ENCODE measurements around the gene FBXL20. TPM values are rescaled to one million over a fixed set of nuclear protein-coding genes. Genes with fewer than 3 reads are reported as not detected.
A peak's percentile ranks its signal among the peaks of the same experiment; 100 is the strongest.

Gene FBXL20
- total RNA-seq, 1 experiment from 2014 or later: 6.8 TPM

DNA sequence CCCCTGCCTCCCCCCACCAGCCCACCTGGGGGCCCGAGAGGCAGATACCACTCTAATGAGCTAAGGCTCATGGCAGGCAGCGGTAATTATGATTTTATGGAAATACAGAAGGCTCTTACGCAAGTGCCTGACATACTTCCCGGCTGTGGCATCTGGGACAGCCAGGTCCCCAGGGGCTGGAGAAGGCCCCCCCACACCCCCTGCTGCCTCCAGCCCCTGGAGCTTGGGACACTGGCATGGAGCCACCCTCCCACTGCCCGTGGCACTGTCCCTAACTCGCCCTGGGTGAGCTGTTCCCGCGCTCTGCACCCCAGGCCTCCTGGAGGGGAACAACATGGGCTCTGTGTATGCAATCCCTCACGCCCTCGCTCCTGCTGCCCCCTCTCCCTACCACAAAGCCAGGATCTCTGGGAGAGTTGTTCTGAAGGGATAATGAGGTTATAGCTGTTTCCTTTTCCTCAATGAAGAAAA, 170.3 kb downstream of the FBXL20 start:
- Histone ChIP-seq H3K36me3 (ENCODE audit: insufficient read depth, low read length, poor library complexity, severe bottlenecking) (no peaks in the 10 kb centered on the region), H3K9me3 (ENCODE audit: low read depth, low read length, poor library complexity, severe bottlenecking) (no peaks in the 10 kb centered on the region), H3K27ac (ENCODE audit: low read depth, low read length, poor library complexity, severe bottlenecking) (peak overlapping the region; percentile 58), H3K4me1 (ENCODE audit: insufficient read depth, low read length, poor library complexity, severe bottlenecking) (peaks cover 18% of the 10 kb centered on the region), H3K27me3 (replicated peaks; ENCODE audit: insufficient read depth, low read depth, low read length, poor library complexity) (no peaks in the 10 kb centered on the region), H3K4me3 (ENCODE audit: low read depth, low read length, poor library complexity, severe bottlenecking) (no peak overlapping the region)
- intact Hi-C loops (cut with micrococcal nuclease; ENCODE audit: unreplicated experiment): no loop called here
- no peak for DNase-seq (ENCODE audit: low spot score)
- POLR2A ChIA-PET (ENCODE audit: low non-redundant PET): no interaction called here
- BruUV-seq (replicated peaks): no TSS peak
- CTCF ChIA-PET: interaction anchor here (0.6 to 1.3 kb wide), 5 partner anchors 24 to 1124 kb away, joined by 3 to 5 read pairs (median 4); no protein-coding TSS in a partner anchor
- no peak for TF ChIP-seq CTCF (conservative IDR thresholded peaks at IDR 0.05; ENCODE audit: low read depth, low read length)

DNA sequence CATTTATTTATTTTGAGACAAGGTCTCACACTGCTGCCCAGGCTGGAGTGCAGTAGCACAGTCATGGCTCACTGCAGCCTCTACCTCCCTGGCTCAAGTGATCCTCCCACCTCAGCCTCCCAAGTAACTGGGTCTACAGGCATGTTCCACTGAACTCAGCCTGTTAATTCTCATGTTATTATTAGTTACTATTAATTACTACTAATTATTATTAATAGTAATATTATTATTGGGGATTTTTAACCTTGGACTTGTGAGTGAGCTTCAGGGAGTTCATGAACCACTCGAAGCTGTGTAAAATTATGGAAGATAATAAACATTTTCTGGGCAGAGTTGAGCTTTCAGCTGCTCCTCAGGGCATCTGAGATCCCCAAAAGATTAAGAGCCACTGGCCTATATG, 171.1 kb downstream of the FBXL20 start:
- no TSS peak for BruUV-seq (replicated peaks)
- Histone ChIP-seq H3K27me3 (replicated peaks; ENCODE audit: insufficient read depth, low read depth, low read length, poor library complexity) (no peaks in the 10 kb centered on the region), H3K9me3 (ENCODE audit: low read depth, low read length, poor library complexity, severe bottlenecking) (no peaks in the 10 kb centered on the region), H3K4me3 (ENCODE audit: low read depth, low read length, poor library complexity, severe bottlenecking) (no peak overlapping the region), H3K4me1 (ENCODE audit: insufficient read depth, low read length, poor library complexity, severe bottlenecking) (peaks cover 19% of the 10 kb centered on the region), H3K27ac (ENCODE audit: low read depth, low read length, poor library complexity, severe bottlenecking) (no peak overlapping the region), H3K36me3 (ENCODE audit: insufficient read depth, low read length, poor library complexity, severe bottlenecking) (no peaks in the 10 kb centered on the region)
- intact Hi-C loops (cut with micrococcal nuclease; ENCODE audit: unreplicated experiment): no loop called here
- ChIA-PET CTCF (interaction anchor here (0.8 kb wide), 1 partner anchor 36 kb away, joined by 3 read pairs; no protein-coding TSS in a partner anchor), POLR2A (ENCODE audit: low non-redundant PET) (no interaction called here)
- DNase-seq (ENCODE audit: low spot score): no peak
- TF ChIP-seq EZH2 (IDR thresholded peaks at IDR 0.05; ENCODE audit: borderline replicate concordance, low read depth, low read length, poor library complexity, severe bottlenecking): no peak
- TF ChIP-seq CTCF (conservative IDR thresholded peaks at IDR 0.05; ENCODE audit: low read depth, low read length): no peak

DNA sequence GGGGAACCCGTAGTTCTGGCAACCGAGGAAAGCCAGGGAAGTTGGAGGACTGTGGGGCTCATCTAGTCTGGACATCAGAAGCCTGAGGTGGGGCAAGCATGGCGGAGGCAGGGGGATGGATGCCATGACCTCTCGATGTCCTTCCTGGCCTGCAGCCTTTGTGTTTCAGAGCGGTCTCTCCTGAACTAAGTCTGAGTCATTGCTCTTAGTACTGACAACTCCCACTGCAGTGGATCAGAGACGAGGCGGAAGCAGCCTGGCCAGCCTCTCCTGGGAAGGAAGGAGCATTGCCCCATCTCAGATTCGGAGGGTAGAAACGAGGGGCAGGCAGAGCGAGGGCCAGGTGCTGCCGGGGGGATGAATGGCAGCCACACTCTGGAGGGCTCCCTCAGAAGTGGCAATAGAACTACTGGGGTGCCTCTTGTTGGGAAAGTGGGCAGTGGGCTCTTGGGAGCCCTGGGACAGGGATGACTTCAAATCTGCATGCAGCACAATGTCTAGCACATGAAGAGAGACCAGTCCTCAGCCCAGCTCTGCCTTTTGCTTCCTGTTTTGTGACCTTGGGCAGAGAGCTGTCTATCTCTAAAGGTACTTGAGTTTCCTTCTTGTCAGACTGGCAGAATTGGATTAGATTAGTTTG, 172.0 kb downstream of the FBXL20 start:
- BruUV-seq (replicated peaks): no TSS peak
- TF ChIP-seq EZH2 (IDR thresholded peaks at IDR 0.05; ENCODE audit: borderline replicate concordance, low read depth, low read length, poor library complexity, severe bottlenecking): no peak
- no peak for TF ChIP-seq CTCF (conservative IDR thresholded peaks at IDR 0.05; ENCODE audit: low read depth, low read length)
- ChIA-PET CTCF (no interaction called here), POLR2A (ENCODE audit: low non-redundant PET) (no interaction called here)
- H3K9me3 ChIP-seq (ENCODE audit: low read depth, low read length, poor library complexity, severe bottlenecking): no peaks in the 10 kb centered on the region
- no peak for DNase-seq (ENCODE audit: low spot score)
- no peak overlapping the region for H3K4me3 ChIP-seq (ENCODE audit: low read depth, low read length, poor library complexity, severe bottlenecking)
- intact Hi-C loops (cut with micrococcal nuclease; ENCODE audit: unreplicated experiment): no loop called here
- H3K36me3 ChIP-seq (ENCODE audit: insufficient read depth, low read length, poor library complexity, severe bottlenecking): no peaks in the 10 kb centered on the region
- no peak overlapping the region for H3K27ac ChIP-seq (ENCODE audit: low read depth, low read length, poor library complexity, severe bottlenecking)
- peaks cover 3% of the 10 kb centered on the region for H3K27me3 ChIP-seq (replicated peaks; ENCODE audit: insufficient read depth, low read depth, low read length, poor library complexity)
- H3K4me1 ChIP-seq (ENCODE audit: insufficient read depth, low read length, poor library complexity, severe bottlenecking): peaks cover 19% of the 10 kb centered on the region

All from A673 (cell line).